ENCODE measurements around the gene MAP4.
"Not testable (repeated sequence)": the region's sequence is repeated elsewhere in the genome, so short reads cannot be mapped to it uniquely, and the experiment has no call there.

Gene MAP4

GRCh38 chr3:47897954-47898353 lies 118.3 kb downstream of the MAP4 start:
- no peak for DNase-seq (ENCODE audit: low spot score)

GRCh38 chr3:47896736-47897135 lies 119.5 kb downstream of the MAP4 start:
- no peak for DNase-seq (ENCODE audit: low spot score)

DNA sequence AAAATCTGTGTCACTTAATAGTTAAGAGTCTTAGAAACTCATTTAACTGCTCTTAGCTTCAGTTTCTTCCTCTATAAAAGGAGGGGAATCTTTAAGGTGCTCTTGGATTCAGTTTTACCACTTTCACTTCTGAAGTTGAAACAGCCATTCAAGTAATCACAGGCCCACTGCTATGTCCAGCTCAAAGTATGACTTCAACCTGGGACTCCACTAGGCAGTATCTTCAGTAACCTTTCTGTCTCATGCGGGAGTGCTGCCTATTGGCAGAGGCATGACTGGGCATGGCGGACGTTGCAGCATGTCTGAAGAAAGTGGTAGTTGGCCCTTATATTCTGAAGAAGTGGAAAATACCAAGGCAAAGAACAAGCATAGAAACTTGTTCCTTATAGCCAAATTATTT lies 121.0 kb downstream of the MAP4 start:
- no peak for DNase-seq (ENCODE audit: low spot score)

GRCh38 chr3:47892286-47893040 lies 123.8 kb downstream of the MAP4 start:
- no peak for DNase-seq (ENCODE audit: low spot score)

DNA sequence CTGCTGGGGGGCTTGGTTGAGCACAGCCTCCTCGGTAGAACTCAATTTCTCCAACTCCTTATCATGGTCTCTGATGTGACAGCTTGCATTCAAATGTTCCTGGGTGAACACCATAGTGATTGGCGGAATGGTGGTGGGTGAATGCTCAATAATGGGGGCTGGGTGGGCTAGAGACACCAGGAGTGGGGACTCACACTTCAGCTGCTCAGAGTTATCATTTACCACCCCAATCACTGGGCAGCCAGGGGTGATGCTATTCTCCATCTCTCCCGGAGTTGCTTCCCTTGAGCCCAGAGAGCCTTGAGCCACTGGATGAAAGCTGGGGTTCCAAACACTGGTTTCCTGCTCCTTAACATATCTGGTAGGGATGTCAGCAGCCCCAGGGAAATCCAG lies 124.6 kb downstream of the MAP4 start:
- no peak for DNase-seq (ENCODE audit: low spot score)

DNA sequence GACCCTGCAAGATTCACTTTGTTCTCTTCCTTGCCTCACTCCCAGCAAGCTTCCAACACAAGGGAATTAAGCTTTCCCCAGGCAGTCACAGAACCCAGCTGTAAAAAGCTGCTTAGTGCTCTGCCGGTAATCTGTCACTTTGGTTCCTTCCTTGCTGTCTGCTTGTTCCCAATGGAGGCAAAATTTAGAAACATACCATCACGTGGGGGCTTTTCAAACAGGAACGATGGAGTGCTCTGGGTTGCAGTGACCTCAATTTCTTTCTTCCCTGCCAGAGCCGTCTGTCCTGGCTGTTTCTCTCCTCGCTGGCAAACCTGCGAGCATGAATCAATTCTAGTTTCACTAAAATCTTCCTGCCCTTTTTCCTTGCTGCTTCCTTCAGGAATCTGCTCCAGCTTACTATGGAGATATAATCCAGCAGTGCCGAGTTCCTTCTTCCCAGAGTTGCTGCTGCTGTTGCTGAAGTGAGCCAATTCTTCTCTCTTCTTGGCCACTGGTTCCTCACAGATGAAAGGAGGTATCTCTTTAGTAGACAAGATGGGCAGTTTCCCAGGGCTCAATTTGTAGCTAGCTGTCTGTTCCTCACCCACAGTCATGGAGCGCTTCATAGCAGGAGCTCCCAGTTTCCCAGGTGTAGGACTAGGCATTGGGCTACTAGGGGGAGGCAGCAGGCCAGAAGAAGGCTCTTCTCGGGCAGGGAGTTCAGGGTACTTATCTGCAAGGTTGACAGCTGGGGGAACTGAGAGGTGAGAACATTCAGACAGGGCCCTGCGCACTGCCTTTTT lies 125.2 kb downstream of the MAP4 start:
- no peak for DNase-seq (ENCODE audit: low spot score)

- peak; percentile 35 for DNase-seq (ENCODE audit: low spot score)
Measured at GRCh38 chr3:47890126-47890827, 125.9 kb downstream of the MAP4 start.

GRCh38 chr3:47888986-47889757 lies 127.0 kb downstream of the MAP4 start:
- no peak for DNase-seq (ENCODE audit: low spot score)

DNA sequence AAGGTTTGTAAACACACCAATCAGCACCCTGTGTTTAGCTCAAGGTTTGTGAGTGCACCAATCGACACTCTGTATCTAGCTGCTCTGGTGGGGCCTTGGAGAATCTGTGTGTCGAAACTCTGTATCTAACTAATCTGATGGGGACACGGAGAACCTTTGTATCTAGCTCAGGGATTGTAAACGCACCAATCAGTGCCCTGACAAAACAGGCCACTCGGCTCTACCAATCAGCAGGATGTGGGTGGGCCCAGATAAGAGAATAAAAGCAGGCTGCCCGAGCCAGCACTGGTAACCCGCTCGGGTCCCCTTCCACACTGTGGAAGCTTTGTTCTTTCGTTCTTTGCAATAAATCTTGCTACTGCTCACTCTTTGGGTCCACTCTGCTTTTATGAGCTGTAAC lies 128.2 kb downstream of the MAP4 start:
- not testable (repeated sequence) for DNase-seq (ENCODE audit: low spot score)

GRCh38 chr3:47885168-47885567 lies 131.0 kb downstream of the MAP4 start:
- DNase-seq (ENCODE audit: low spot score): no peak

DNA sequence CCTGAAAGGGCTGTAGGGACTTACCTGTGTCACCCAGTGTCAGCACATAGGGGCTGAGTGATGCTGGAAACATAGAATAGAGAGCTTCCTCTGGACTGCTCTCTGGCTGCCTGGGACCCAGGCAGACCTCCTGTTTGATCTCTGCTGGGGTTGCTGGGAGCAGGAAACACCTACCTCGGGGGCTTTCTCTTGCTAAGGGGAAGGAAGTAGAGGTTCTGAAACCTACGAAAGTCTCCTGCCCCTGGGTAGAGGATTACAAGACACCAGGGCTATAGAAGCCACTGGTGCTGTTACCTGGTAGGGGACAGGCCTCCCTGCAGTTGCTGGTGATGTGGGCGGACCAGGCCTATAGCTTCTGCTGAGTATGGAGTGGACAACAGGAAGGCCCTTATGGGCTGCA lies 131.6 kb downstream of the MAP4 start:
- DNase-seq (ENCODE audit: low spot score): no peak

DNA sequence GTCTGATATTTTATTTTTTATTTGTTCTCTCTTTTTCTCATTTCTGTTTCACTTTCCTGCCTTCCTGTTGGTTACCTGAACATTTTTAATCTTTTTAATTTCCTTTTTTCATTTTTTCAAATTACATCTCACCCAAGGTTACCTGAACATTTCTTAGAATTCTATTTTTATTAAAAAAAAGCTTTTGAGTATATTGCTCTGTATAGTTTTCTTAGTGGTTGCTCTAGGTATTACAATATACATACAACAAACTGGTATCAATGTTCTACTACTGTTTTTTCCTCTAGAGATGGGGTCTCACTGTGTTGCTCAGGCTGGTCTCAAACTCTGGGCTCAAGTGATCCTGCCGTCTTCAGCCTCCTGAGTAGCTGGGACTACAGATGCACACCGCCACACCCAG lies 133.9 kb downstream of the MAP4 start:
- no peak for DNase-seq (ENCODE audit: low spot score)

- DNase-seq (ENCODE audit: low spot score): no peak
Measured at GRCh38 chr3:47877719-47878118, 138.5 kb downstream of the MAP4 start.

DNA sequence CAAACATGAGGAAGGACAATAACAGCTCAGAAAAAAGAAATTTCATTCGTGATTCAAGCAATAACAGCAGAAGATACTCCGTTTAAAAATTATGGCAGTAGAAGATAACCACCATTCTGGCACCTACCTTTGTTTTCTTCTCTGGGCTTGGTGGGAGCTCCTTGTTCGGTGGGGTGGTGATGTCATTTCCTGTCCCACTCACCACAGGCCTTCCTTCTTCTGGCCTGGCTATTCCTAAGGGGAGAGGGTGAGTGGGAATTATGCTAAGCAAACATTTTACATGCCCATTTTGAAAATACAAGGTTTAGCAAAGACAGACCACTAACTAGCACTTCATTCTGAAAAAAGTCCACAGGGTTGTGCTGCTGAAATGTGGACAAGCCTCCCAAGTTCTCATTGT lies 138.9 kb downstream of the MAP4 start:
- no peak for DNase-seq (ENCODE audit: low spot score)

DNA sequence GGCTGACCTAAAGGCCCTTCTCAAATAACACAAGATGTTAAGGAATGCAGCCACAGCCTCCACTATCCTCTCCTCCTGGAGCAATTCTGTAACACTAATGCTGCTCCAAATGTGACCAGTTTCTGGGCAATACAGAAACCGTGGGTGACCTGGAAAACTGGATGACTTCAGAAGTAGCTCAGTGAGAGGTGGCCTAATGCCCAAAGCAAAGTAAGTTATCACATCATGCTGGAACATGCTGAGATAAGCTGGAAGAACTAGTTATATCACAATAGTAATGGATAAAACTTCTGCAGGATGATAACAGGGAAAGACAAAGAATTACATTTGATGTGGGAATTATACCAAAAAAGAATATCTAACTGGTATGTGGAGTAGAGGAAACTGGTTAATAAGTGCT lies 141.3 kb downstream of the MAP4 start:
- DNase-seq (ENCODE audit: low spot score): no peak

DNA sequence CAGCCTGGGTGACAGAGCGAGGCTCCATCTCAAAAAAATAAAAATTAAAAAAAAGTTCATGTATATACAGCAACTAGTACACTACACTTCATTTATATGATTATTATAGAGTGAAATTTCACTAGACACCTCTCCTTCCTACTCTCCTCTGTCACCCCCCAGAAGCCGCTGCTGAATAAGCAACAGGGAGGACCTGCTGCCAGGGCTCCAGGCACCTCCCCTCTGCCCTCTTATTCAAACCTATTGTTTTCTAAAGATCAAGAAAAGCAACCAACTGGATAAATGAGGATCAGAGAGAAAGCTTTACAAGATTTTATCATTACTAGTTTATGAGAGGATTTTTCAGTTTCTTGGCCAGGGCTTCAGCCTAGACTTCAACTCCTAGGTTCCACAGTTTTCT lies 141.8 kb downstream of the MAP4 start:
- DNase-seq (ENCODE audit: low spot score): no peak

DNA sequence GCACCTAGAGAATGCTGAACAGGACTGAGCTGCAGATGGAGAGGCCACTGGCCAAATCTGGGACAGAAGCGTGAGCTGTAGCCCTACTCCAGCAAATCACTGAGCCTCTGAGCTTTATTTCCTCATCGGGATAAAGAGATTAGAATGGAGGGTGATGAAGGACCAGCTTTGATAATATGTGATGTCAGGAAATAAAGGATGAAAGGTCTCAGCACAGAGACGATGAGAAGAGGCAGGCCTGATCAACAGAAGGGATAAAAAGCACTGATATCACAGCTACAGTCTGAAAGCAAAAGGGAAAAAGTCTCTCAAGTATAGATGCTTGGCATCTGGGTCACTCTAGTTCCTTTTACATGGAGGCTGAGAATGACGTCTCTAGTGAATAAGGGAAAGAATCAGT lies 143.3 kb downstream of the MAP4 start:
- DNase-seq (ENCODE audit: low spot score): no peak

DNA sequence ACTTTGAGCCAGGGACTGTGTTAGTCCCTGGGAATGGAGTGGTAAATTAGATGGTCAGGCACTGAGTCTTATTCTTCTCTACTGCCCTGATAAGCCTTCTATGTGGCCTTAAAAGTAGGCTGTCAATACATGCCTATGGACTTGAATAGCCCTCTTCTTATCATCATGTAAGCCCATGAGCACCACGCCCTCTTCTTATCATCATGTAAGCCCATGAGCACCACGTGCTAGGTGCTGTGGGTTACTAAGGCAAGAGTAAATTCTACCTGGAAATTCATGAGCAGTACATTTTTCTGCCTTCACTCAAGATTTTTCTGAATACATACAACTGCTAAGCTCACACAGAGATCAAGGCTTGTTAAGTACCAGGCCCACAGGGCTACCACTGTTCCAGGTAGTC lies 144.8 kb downstream of the MAP4 start:
- no peak for DNase-seq (ENCODE audit: low spot score)

GRCh38 chr3:47870702-47871260 lies 145.4 kb downstream of the MAP4 start:
- no peak for DNase-seq (ENCODE audit: low spot score)

- no peak for DNase-seq (ENCODE audit: low spot score)
Measured at GRCh38 chr3:47870156-47870555, 146.1 kb downstream of the MAP4 start.

- no peak for DNase-seq (ENCODE audit: low spot score)
Measured at GRCh38 chr3:47868306-47868705, 147.9 kb downstream of the MAP4 start.

Measured in iPS-NIHi11 (cell line).